Left ventricle myocardium inferior (tissue), 1 donor: ENCODE measurements around the gene LHB. TPM values are rescaled to one million over a fixed set of nuclear protein-coding genes. Genes with fewer than 3 reads are reported as not detected.
A peak's percentile ranks its signal among the peaks of the same experiment; 100 is the strongest.

ENCODE experiments used
- DNase-seq: peaks from one replicate; pipeline ENCODE4 v3.0.0-alpha.2; 2020
- H3K27ac ChIP-seq: fragments of 200-600 bp; replicated peaks from 2 replicates; pipeline ENCODE4 v1.8.0; 2021
- H3K27me3 ChIP-seq: fragments of 200-600 bp; 2 replicates; pipeline ENCODE4 v1.8.0; 2021; ENCODE audit warnings: low read depth
- H3K36me3 ChIP-seq: fragments of 200-600 bp; 2 replicates; pipeline ENCODE4 v1.8.0; 2021
- H3K4me1 ChIP-seq: fragments of 200-600 bp; 2 replicates; pipeline ENCODE4 v1.8.0; 2021
- H3K4me3 ChIP-seq: fragments of 200-600 bp; 2 replicates; pipeline ENCODE4 v1.8.0; 2021; ENCODE audit warnings: mild to moderate bottlenecking, moderate library complexity
- H3K9me3 ChIP-seq: fragments of 200-600 bp; replicated peaks from 2 replicates; pipeline ENCODE4 v1.8.0; 2021
- intact Hi-C: fragments of 100-400 bp; cut with micrococcal nuclease; formaldehyde crosslinking; loops from one replicate; pipeline ENCODE4 v1.11.0; 2022
- total RNA-seq: library from RNA; stranded (reverse); fragmentation: NEBNext Ultra II Directional; extraction: Animal tissue kit (Norgen Biotek cat#: 25700); gene quantifications from one replicate; pipeline ENCODE4 v1.2.1, GENCODE V29; 2021
- TF ChIP-seq, protein P1 (sequence below): fragments of 200-600 bp; IDR thresholded peaks from 2 replicates; pipeline ENCODE4 v1.8.0; 2021; ENCODE audit warnings: antibody characterized with exemption, mild to moderate bottlenecking, borderline replicate concordance
- donor health status: DM: no; HTN: yes; CAD: no; lungs with severe emphysema.

The LHB gene
- total RNA-seq, 1 donor from 2014 or later: not detected

DNA sequence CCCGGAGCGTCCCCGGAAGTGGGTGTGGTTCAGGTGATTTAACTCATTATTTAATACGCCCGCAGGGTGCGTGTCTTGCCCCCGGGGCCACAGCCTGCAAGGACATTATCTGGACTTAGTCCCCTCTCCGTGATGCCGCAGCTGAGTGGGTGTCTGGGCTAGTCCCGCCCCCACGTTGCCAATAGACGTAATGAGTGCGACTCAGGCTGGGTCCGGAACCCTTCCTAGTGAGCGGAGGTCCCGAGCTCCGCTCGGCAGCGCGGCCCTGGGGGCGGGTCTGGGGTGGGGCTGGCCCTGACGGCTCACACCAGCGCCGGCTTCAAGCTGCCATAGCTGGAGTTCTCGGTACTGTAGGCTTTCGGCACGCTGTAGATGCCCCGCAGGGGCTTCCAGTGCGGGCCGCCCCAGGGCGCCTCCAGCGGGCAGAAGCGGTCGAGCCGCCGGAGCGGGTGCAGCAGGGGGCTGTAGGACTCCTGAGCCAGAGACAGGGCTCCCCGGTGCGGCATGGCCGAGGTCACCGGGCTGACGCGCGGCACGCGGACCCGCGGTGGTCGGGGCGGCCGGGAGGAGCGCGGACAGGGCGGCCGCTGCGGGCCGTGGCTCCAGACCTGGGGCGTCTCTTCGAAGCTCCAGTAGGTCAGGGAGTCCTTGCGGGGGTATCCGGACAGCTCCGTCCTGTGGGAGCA lies 918 bp upstream of the LHB start:
- peaks cover 29% of the 10 kb centered on the region for H3K36me3 ChIP-seq
- H3K4me1 ChIP-seq: peaks cover 27% of the 10 kb centered on the region
- intact Hi-C loops: no loop called here
- peak; percentile 36 for DNase-seq
- H3K27ac ChIP-seq: no peak overlapping the region
- peak overlapping the region; percentile 63 for H3K4me3 ChIP-seq
- TF ChIP-seq, protein P1, sequence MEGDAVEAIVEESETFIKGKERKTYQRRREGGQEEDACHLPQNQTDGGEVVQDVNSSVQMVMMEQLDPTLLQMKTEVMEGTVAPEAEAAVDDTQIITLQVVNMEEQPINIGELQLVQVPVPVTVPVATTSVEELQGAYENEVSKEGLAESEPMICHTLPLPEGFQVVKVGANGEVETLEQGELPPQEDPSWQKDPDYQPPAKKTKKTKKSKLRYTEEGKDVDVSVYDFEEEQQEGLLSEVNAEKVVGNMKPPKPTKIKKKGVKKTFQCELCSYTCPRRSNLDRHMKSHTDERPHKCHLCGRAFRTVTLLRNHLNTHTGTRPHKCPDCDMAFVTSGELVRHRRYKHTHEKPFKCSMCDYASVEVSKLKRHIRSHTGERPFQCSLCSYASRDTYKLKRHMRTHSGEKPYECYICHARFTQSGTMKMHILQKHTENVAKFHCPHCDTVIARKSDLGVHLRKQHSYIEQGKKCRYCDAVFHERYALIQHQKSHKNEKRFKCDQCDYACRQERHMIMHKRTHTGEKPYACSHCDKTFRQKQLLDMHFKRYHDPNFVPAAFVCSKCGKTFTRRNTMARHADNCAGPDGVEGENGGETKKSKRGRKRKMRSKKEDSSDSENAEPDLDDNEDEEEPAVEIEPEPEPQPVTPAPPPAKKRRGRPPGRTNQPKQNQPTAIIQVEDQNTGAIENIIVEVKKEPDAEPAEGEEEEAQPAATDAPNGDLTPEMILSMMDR: peak; percentile 66
- no peaks in the 10 kb centered on the region for H3K9me3 ChIP-seq
- peaks cover 34% of the 10 kb centered on the region for H3K27me3 ChIP-seq

DNA sequence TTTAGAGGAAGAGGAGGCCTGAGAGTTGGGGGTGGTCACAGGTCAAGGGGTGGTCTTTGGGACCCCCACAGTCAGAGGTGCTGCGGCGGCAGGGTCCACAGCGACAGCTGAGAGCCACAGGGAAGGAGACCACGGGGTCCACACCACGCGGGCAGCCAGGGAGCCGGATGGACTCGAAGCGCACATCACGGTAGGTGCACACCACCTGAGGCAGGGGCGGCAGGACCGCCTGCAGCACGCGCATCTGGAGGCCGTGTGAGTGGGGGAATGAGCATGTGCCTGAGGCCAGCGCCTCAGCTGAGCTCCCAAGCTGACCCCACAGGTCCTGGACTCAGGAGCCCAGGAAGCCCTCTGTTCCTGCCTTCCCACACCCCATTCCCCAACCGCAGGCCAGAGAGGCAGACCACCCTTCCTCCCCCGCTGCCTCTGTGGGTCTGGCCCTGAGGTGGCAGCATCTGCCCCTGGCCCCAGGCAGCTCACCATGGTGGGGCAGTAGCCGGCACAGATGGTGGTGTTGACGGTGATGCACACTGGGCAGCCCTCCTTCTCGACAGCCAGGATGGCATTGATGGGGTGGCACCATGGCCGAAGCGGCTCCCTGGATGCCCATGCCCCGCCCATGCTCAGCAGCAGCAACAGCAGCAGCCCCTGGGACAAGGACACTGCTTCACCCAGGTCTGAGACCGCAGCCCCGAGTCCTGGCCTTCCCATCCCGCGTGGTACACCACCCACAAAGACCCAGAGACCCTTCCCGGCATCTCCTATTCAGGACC lies 638 bp downstream of the LHB start:
- peaks cover 27% of the 10 kb centered on the region for H3K4me1 ChIP-seq
- intact Hi-C loops: no loop called here
- TF ChIP-seq, protein P1: no peak
- peaks cover 42% of the 10 kb centered on the region for H3K36me3 ChIP-seq
- no peaks in the 10 kb centered on the region for H3K9me3 ChIP-seq
- H3K27ac ChIP-seq: no peak overlapping the region
- H3K4me3 ChIP-seq: no peak overlapping the region
- no peak for DNase-seq
- peaks cover 29% of the 10 kb centered on the region for H3K27me3 ChIP-seq

DNA sequence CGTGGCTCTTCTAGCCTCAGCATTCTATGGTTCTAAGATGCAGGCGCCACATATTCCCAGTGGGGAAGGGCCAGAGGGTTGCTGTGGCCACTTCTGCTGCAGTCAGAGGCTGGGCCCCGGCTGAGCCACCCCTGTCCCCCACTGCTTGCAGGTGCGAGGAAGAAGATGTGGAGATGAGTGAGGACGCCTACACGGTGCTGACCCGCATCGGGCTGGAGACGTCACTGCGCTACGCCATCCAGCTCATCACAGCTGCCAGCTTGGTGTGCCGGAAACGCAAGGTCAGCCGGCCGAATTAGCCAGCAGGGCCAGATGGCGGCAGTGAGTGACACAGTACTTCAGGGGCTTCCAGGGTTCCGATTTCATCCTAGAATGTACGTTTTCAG lies 2.0 kb downstream of the LHB start:
- peaks cover 29% of the 10 kb centered on the region for H3K27me3 ChIP-seq
- TF ChIP-seq, protein P1: no peak
- H3K4me3 ChIP-seq: no peak overlapping the region
- intact Hi-C loops: no loop called here
- H3K27ac ChIP-seq: no peak overlapping the region
- DNase-seq: no peak
- H3K36me3 ChIP-seq: peaks cover 56% of the 10 kb centered on the region
- peaks cover 27% of the 10 kb centered on the region for H3K4me1 ChIP-seq
- H3K9me3 ChIP-seq: no peaks in the 10 kb centered on the region

DNA sequence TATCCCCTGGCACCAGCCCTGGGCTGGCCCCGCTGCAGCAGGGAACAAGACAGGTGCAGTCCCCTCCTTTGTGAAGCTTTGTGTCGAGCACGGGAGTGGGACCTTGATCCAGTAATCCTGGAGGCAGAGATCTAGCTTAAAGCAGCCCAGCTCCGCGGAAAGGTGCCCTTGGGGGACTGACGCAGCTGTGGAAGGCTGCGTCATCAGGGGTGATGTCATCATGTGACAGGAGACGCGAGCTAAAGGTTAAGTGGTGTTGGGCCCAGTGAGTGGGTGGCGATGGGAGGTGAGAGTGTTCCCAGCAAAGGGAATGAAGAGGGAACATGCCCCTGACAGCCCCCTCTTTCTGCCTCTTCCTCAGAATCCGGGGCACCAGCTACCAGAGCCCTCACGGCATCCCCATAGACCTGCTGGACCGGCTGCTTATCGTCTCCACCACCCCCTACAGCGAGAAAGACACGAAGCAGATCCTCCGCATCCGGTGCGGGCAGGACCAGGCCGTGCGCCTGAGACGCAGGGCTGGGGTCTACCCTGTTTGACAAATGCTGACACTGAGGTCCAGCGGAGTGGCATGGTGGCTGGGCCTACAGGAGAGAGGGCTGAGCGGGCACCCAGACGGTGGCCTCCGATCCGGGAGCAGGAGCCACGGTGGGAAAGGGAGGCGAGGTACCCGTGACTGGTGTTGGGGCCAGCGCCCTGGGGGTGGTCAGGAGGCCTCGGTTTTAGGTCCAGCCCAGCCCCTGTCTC lies 2.6 kb downstream of the LHB start:
- intact Hi-C loops: no loop called here

GRCh38 chr19:49011194-49011593 lies 5.7 kb downstream of the LHB start:
- peaks cover 89% of the 10 kb centered on the region for H3K36me3 ChIP-seq
- intact Hi-C loops: no loop called here

More for the DNA sequence above, 2.6 kb downstream of the LHB start:
- TF ChIP-seq, protein P1: no peak
- no peak overlapping the region for H3K27ac ChIP-seq
- H3K36me3 ChIP-seq: peaks cover 62% of the 10 kb centered on the region
- no peak overlapping the region for H3K4me3 ChIP-seq
- H3K9me3 ChIP-seq: no peaks in the 10 kb centered on the region
- DNase-seq: no peak
- peaks cover 22% of the 10 kb centered on the region for H3K4me1 ChIP-seq
- H3K27me3 ChIP-seq: peaks cover 23% of the 10 kb centered on the region

More at GRCh38 chr19:49011194-49011593, 5.7 kb downstream of the LHB start:
- no peaks in the 10 kb centered on the region for H3K27me3 ChIP-seq
- no peaks in the 10 kb centered on the region for H3K4me1 ChIP-seq
- no peak overlapping the region for H3K27ac ChIP-seq
- TF ChIP-seq, protein P1: no peak
- H3K4me3 ChIP-seq: no peak overlapping the region
- no peak for DNase-seq
- H3K9me3 ChIP-seq: no peaks in the 10 kb centered on the region
